CD4-positive, alpha-beta T cell treated with Interleukin-17A for 4 hours (primary cell): Measurements from ENCODE around the gene CD8B2.
"Not testable (repeated sequence)": the region's sequence is repeated elsewhere in the genome, so short reads cannot be mapped to it uniquely, and the experiment has no call there.

Experiments used
- DNase-seq: peaks from one replicate; pipeline ENCODE4 v3.0.0-alpha.2; 2020; ENCODE audit warnings: mixed read lengths

Gene CD8B2

DNA sequence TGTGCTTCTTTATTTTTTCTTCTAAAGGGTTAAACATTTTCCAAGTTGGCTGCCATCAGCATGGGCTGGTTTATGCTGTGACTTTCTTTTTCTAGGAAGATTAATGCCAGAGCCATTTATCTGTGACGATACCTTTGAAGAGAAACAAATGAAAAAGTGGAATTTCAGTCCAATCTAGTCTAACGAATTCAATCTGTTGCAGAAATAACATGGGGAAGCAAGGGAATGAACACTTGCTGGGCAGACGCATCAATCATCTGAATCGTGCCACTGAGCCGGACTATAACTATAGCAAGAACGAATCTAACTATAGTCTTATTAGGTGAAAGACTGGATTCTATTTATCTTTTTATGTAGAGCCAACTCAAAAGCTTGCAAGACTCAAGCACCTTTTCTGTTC, 66.2 kb downstream of the CD8B2 start:
- DNase-seq: no peak

DNA sequence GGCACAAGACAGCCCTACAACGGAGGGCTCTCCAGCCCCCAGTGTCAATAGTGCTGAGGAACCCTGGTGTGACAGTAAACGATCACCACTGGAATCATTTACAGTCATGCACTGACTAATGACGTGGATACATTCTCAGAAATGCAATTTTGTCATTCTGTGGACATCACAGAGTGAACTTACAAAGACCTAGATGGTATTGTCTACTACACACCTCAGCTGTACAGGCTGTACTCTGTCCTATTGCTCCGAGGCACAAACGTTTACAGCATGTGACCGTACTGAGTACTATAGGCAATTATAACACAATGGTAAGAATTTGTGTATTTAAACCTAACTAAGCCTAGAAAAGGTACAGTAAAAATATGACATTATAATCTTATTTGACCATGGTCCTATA, 67.2 kb downstream of the CD8B2 start:
- DNase-seq: no peak

DNA sequence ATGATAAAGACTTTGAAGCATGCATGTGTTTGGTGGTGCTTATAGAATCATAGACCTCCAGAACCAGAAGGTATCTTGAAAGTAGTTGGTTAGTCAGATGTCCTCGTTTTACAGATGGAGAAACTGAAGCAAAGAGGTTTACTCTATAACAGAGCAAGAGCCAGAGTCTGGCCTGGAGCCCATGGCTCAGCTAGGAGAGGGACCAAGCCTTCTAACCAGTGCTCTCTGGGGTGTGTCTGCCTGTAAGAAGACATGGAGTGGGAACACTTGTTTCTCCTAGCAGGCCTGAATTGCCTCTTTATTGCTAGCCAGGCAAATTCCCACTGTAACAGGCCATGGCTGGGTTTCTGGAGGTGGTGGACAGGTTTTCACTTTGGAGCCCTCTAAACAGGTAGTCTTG, 67.9 kb downstream of the CD8B2 start:
- no peak for DNase-seq

DNA sequence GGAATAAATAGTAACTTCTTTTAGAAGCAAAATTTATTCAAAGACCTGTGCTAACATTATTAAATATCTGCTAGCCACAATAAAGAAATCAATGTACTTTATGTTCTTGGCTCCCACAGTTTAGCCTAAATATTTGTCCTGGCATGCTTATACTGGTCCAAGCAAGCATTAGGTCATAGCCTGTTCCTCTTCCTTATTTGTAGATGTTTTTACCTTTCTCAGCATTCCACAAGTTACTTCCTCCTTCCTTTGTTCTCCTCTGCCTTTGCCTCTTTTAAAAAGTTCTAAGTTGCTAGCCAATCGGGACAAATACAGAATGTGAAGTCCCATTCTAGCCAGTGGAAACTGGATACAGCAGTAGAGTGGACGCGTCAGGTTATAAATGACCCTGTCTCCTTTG, 72.6 kb downstream of the CD8B2 start:
- not testable (repeated sequence) for DNase-seq

DNA sequence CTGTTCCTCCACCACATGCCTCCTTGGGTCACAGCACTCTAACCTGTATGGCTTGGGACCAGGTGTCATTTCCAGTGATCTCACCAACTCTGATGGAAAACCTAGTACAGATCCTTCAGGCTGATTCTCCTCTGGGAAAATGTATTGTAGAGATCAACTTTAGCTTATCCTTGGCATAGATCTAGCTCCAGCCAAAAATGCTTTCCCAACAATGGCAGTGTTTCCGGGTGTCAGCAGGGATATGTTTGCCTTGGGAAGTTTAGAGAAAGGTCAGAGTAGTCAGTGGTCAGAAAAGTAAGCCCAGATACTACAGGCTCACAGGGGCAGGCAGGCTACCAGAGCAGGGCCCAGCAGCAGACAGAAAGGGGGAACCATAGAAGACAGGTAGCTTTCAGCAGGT, 73.6 kb downstream of the CD8B2 start:
- DNase-seq: no peak

DNA sequence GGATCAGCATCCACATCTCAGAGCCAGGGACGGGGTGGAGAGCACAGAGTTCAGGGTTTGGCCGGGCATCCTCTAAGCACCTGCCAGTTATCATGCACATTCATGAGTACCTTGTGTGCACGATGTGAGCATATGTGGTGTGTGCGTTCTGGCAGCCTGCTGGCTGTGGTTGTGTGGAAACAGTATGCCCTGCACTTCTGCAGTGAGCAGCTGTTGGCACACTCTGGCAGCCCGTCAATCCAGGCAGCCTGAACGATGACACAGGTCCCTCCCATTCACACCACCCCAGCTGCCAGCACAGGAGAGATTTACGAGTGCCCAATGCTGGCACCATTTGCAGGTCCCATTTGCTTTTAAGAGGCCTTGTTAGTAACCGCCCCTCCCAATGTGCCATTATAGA, 74.2 kb downstream of the CD8B2 start:
- no peak for DNase-seq

DNA sequence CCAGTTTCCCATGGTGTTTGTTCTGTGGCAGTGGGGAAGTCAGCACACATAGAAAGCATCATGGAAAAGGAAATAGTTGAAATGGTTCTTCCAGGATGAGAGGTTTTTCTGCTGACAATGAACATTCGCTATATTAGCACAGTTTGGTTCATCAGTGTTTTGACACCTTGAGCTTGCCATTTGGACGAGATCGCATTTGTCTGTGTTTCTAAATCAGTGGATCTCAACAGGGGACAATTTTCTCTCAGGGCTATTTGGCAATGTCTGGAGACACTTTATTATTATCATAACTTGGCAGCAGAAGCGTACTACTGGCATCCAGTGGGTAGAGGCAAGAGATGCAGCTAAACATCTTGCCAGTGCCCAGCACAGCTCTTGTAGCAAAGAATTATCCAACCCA, 74.6 kb downstream of the CD8B2 start:
- no peak for DNase-seq

DNA sequence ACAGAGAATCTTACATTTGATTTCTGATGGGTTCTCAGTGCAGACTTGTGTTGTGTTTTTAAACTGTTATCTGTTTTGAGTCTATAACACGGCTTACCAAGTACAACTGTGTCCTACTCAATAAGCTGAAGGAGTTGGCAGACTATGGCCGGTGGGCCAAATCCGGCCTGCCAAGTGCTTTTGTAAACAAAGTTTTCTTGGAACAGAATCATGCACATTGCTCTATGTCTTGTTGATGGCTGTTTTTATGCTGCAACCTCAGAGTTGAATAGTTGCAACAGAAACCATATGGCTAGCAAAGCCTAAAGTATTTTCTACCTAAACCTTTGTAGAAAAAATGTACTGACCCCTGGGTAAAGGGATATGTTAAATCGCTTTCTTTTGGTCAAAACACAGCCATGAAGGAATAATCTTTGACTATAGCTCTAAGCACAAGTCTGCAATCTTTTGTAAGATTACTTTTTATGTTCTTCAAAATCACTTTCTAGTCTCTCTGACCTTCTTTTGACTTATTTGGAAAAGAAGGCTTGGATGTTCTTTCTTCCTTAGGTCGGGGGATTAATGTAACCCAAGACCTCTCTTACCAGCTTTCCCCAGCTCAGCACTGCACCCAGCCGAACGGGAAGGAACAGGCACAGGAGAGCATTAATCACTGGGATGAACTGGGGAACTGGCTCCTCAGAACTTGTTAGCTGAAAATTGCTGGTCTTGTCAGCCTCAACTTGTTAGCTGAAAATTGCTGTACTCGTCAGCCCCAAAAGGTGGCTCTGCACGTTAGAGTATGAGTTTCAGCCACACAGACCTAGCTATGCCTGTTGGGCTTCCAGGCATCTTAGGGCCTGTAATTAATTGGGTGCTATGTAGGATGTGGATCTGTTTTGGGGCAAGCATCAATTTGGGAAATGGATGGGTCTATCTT, 75.4 kb downstream of the CD8B2 start:
- no peak for DNase-seq

DNA sequence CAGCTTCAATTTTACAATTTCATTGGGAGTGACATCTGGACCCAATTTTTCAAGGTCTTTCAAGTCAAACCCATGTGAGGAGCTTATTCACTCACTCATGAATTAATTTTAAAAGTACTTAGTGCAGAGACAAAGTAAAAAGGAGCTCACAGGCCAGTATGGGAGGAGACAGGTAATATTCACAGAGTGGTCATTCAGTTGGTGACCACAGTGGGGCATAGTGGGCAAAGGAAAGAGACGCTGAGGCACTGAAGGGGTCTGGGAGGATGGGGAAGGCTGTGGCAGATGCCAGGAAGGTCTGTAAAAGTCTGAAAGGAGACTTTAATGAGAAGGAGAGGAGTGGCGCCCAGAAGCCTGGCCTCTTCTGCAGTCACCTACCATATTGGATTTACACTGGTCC, 76.0 kb downstream of the CD8B2 start:
- no peak for DNase-seq

DNA sequence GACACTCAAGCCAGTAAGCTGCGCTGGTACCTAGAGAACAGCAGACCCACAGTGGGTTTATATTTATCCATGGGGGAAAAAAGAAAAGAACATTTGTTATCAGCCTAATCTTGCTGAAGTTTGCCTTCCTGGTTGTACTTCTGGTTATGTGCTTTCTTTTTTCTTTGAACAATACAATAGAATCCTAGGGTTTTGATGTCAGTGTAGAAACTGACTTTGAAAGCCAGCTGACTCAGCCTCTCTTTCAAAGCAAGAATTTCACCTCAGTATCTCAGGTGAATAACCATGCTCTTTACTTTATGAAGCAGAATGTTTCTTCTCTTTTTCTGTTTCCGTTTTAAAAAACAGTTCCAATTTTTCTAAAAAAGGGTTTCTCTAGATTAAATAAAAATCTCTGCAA, 78.4 kb downstream of the CD8B2 start:
- no peak for DNase-seq

DNA sequence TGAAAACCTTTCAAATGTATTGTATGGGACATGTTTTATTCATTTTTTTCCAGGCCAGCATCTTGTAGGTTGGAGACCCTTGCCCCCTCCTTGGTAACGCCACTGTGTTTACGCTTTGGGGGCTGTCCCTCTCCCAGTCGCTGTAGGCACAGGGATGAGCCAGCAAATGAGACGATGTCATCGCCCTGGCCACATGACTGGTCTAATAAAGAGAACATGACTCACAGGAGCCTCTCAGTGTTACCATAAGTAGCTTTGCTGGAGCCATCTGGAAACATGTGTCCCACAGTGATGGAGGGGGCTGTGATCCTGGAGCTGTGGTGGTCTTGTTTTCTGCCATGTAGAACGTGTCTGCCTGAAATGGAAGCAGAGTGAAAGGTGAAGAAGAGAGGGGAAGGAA, 78.9 kb downstream of the CD8B2 start:
- DNase-seq: no peak

DNA sequence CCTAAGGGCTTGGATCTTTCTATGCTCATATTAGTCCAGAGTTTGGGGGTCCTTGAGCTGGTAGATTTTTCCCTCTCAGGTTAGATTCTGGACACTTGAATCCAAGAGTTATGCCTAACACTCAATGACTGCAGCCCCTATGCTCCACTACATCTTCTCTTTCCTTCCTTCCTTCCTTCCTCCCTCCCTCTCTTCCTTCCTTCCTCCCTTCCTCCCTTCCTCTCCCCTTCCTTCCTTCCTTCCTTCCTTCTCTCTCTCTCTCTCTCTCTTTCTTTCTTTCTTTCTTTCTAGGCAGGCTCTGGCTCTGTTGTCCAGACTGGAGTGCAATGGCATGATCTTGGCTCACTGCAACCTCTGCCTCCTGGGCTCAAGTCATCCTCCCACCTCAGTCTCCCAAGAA, 79.3 kb downstream of the CD8B2 start:
- not testable (repeated sequence) for DNase-seq

DNA sequence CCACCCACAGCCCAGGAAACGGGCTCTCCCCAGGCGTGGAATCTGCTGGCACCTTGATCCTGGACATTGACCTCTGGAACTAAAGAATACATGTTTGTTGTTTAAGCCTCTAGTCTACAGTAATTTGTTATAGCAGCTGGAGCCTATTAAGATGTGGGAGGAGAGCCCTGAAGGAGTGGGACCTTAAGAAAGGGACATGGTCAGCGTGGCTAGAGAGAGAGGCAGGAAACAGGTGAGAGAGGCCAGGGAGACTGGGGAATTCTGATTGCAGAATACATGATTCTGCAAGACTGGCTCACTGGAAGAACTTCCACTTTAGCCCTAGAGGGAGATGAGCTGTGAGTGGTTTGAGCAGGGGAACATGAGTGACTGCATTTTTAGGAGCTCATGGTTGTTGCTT, 83.2 kb downstream of the CD8B2 start:
- no peak for DNase-seq
